NK-92 treated with Interleukin-12 subunit alpha and Interleukin-12 subunit beta, amount 100 ng/mL, for 24 hours (cell line): Measurements from ENCODE around the gene AGRN.

ENCODE experiments used
- DNase-seq: peaks from one replicate; lab custom pipeline; 2025; lab: John Stamatoyannopoulos, UW

The AGRN gene

DNA sequence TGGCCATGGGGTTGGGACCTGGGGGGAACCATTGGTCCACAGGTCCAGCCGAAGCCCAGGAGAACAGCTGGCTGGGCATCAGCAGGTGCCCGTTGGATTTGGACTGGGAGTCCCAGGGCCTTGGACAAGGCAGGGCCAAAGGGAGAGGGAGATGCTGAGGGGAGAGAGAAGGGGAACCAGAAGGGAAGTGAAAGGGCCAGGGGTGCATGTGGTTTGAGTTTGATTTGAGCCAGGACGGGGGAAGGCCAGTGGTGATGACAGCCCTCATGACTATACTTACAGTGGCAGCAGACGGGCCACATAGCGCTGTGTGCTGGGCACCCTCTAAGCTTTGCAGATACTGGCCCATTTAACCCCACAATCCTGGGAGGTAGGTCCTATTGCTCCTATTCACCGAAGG lies 18.8 kb downstream of the AGRN start:
- DNase-seq = no peak

DNA sequence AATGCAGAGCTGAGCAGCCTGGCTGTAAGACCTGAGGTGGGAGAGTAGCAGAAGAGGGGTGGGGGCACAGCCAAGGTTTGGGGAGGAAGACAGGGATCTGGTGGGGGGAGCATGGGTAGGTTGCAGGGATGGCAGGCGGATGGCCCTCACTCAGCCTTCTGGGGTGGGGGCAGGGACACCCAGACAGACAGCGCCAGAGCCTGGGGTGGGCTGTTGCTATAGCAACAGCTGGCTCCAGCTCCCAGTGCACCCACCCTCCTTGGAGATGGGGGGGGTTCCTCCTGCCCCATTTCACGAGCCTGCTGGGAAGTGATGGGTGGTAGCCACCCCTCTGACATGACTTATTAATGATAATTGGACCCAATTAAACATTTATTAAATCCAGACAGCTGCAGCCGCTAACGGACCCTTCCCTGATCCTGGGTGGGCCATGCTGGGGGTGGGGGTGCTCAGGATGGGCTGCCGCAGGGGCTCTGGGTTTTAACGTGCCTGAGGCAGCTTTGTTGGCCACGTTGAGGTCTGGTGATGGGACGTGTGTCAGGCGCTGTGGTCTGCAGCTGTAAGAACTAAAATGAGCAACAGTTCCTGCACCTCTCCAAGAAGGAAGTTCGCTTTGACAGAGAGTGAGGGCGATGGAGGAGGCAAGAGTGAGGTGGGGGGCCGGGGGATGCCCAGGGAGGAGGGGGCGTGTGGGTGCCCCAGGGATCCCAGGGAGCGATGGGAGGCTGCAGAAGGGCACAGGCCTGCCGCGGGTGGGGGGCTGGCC lies 19.4 kb downstream of the AGRN start:
- DNase-seq = no peak

DNA sequence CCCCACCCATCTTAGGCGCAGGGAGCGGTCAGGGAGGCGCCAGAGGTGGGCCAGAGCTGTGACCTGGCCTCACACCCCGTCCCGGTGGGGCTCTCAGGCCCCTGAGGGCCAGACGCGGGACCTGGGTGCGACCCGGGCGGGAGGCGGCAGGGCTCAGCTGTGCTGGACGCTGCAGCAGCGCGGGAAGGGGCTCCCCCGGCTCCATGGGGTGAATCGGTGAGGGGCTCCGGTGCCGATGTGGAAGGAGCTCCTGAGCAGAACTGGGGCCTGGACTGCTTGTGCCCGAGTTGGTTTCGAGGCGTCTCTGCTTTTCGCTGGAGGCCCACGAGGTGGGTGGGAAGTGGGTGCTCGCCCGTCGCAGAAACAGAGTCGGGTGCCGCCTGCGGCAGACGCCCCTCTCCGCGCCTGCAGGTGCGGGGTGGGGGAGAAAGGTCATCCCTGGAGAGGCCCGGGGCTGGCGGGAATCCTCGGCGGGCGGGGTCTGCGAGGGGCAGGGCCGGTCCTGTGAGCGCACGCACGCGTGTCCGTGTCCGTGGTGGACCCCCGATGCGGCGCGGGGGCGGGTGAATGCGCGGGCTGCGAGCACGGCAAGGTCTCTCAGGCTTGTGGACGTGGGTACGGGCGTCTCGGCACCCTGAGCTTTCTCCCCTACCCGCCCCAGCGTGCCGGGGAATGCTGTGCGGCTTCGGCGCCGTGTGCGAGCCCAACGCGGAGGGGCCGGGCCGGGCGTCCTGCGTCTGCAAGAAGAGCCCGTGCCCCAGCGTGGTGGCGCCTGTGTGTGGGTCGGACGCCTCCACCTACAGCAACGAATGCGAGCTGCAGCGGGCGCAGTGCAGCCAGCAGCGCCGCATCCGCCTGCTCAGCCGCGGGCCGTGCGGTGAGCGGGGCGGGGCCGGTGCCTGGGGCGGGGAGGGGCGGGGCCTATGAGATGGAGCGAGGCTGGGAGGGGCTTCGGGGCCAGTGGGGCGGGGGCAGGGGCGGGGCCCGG lies 20.4 kb downstream of the AGRN start:
- no peak for DNase-seq

DNA sequence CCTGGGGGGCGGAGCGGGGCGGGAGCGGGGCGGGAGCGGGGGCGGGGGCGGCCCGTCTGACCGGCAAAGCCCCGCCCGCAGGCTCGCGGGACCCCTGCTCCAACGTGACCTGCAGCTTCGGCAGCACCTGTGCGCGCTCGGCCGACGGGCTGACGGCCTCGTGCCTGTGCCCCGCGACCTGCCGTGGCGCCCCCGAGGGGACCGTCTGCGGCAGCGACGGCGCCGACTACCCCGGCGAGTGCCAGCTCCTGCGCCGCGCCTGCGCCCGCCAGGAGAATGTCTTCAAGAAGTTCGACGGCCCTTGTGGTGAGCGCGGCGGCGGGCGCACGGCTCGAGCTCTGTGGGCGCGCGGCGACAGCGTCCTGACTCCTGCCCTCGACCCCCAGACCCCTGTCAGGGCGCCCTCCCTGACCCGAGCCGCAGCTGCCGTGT lies 21.2 kb downstream of the AGRN start:
- DNase-seq = no peak

DNA sequence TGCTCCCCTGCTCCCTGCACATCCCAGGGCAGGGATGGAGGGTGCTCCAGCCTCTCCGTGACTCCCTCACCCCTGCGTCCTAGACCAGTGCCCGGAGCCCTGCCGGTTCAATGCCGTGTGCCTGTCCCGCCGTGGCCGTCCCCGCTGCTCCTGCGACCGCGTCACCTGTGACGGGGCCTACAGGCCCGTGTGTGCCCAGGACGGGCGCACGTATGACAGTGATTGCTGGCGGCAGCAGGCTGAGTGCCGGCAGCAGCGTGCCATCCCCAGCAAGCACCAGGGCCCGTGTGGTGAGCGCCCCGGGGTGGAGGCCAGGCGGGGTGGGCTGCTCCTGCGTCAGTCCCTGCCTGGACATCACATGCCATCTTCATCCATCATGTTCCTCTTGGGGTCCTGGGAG lies 22.0 kb downstream of the AGRN start:
- DNase-seq = no peak

DNA sequence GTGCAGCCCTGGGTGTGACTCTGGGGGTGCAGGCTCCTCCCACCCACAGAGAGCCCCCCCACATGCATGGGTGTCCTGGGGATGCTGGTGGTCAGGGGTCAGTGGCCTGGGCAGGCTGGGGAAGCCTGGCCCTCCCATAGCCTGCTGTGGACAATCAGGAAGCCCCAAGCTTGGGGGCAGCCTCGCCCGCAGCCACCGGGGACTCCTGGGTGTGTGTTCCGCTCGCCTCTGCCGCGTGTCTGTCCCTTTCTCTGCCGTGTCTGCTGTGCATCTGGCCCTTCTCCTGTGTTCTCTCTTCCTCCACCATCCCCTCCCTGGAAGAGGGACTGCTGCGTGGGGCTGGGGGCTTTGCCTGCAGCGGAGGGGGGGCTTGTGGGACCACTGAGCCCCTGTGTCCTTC lies 22.9 kb downstream of the AGRN start:
- DNase-seq = no peak

DNA sequence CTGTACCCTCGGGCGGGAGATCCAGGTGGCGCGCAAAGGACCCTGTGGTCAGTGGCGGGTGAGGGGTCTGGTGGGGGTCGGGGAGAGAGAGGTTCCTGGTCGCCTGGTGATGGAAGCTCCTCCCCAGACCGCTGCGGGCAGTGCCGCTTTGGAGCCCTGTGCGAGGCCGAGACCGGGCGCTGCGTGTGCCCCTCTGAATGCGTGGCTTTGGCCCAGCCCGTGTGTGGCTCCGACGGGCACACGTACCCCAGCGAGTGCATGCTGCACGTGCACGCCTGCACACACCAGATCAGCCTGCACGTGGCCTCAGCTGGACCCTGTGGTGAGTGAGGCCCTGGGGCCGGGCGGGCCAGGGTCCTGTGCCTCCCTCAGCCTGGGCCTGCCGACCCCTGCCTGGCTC lies 23.5 kb downstream of the AGRN start:
- no peak for DNase-seq

DNA sequence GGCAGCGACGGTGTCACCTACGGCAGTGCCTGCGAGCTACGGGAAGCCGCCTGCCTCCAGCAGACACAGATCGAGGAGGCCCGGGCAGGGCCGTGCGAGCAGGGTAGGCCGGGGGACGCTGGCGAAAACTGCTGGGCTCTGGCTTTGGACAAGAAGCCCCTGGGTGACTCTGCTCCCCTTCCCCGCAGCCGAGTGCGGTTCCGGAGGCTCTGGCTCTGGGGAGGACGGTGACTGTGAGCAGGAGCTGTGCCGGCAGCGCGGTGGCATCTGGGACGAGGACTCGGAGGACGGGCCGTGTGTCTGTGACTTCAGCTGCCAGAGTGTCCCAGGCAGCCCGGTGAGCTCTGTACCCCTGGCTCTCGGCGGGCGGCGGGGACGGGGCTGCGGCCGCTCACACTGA lies 24.0 kb downstream of the AGRN start:
- no peak for DNase-seq

DNA sequence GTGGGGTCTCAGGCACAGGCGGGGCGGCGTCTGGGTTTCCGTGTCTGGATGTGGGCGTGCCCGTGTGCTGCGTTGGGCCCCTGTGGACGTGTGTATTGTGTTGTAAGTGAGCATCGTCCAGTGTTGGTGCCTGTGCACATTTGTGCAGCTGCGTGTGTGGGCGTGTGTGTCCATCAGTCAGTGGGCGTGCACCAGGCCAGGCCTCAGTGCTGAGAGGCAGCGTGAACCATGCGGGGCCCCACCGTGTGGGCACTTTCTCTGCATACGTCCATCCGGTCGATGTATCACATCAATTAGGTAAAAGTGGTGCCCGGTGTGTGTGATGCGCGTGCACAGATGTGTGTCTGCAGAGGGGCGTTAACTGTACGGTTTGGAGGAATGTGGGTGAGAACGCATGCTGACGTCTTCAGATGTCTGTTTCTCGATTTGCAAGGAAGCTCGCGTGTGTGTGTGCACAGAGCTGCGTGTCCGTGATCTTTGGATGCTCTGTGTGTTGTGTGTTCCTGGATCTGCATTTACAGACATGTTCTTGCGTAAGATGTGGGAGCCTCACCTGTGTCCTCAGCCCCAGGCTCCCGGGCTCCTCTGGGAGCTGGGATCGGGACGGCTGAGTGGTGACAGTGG lies 24.6 kb downstream of the AGRN start:
- DNase-seq = no peak

DNA sequence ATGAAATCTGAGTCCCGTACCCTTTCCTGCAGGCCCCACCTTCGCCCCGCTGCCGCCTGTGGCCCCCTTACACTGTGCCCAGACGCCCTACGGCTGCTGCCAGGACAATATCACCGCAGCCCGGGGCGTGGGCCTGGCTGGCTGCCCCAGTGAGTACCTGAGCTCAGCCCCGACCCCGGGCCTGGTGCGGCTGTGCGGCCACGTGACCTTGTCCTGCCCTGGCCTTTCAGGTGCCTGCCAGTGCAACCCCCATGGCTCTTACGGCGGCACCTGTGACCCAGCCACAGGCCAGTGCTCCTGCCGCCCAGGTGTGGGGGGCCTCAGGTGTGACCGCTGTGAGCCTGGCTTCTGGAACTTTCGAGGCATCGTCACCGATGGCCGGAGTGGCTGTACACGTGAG lies 25.2 kb downstream of the AGRN start:
- no peak for DNase-seq

DNA sequence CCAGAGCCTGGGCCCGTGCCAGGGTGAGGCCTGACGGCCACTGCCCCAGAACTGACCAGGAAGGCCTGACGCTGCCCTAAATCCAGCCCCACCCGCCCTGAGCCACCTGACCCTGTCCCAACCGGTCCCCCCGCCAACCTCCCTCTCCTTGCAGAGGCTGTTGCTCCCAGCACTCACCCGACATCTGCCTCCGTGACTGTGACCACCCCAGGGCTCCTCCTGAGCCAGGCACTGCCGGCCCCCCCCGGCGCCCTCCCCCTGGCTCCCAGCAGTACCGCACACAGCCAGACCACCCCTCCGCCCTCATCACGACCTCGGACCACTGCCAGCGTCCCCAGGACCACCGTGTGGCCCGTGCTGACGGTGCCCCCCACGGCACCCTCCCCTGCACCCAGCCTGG lies 26.3 kb downstream of the AGRN start:
- DNase-seq = no peak

DNA sequence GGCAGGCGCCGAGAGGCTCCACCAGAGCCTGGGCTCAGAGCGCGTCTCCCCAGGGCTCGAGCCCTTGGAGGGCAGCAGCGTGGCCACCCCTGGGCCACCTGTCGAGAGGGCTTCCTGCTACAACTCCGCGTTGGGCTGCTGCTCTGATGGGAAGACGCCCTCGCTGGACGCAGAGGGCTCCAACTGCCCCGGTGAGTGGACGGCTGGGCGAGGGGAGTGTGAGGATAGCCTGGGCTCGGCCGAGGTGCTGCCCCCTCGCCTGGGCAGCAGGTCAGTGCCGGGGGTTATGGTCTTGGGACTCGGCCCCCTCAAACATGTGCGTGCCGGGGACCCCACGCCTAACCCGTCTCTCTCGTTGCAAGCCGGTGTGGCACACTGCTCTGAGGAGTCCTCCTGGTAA lies 26.8 kb downstream of the AGRN start:
- no peak for DNase-seq

DNA sequence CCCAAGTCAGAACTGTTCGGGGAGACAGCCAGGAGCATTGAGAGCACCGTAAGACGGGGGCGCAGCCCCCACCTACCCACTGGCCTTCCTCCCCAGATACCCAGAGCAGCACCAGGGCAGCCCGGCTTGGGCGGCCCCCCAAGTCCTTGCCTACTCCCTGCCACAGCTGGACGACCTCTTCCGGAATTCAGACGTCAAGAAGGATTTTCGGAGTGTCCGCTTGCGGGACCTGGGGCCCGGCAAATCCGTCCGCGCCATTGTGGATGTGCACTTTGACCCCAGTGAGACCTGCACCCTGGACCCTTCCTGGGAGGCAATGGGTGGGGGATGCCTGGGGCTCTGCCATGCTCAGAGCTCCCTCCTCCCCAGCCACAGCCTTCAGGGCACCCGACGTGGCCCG lies 27.5 kb downstream of the AGRN start:
- DNase-seq = no peak

DNA sequence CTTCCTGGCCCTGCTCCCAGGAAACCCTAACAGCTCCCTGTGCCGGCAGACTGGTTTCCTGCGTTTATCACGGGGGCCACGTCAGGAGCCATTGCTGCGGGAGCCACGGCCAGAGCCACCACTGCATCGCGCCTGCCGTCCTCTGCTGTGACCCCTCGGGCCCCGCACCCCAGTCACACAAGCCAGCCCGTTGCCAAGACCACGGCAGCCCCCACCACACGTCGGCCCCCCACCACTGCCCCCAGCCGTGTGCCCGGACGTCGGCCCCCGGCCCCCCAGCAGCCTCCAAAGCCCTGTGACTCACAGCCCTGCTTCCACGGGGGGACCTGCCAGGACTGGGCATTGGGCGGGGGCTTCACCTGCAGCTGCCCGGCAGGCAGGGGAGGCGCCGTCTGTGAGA lies 28.0 kb downstream of the AGRN start:
- DNase-seq = no peak

DNA sequence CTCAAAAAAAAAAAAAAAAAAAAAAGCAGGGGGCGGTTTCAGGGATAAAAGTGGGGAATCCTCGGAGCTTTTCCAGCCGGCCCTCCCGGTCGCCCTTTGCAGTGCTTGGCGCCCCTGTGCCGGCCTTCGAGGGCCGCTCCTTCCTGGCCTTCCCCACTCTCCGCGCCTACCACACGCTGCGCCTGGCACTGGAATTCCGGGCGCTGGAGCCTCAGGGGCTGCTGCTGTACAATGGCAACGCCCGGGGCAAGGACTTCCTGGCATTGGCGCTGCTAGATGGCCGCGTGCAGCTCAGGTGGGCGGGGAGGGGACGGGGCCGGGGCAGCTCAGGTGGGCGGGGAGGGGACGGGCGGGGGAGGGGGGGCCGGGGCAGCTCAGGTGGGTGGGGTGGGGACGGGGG lies 28.8 kb downstream of the AGRN start:
- DNase-seq = no peak

DNA sequence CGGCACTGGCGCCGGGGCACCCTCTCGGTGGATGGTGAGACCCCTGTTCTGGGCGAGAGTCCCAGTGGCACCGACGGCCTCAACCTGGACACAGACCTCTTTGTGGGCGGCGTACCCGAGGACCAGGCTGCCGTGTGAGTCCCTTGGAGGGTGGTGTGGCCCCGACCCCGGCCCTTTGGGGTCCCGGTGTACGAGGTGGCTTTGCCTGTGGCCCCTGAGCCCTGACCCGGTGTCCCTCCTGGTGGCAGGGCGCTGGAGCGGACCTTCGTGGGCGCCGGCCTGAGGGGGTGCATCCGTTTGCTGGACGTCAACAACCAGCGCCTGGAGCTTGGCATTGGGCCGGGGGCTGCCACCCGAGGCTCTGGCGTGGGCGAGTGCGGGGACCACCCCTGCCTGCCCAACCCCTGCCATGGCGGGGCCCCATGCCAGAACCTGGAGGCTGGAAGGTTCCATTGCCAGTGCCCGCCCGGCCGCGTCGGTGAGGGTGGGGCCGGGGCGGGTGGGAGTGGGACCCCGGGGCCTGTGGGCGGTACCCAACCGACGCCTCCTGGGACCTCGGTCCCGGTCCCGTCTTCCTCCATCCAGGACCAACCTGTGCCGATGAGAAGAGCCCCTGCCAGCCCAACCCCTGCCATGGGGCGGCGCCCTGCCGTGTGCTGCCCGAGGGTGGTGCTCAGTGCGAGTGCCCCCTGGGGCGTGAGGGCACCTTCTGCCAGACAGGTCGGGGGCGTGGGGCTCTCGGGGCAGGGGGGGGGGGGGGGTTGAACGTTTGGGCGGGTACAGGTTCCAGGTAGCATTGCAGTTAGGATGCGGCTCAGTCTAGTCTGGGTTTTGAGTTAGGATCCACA lies 29.6 kb downstream of the AGRN start:
- DNase-seq = no peak

DNA sequence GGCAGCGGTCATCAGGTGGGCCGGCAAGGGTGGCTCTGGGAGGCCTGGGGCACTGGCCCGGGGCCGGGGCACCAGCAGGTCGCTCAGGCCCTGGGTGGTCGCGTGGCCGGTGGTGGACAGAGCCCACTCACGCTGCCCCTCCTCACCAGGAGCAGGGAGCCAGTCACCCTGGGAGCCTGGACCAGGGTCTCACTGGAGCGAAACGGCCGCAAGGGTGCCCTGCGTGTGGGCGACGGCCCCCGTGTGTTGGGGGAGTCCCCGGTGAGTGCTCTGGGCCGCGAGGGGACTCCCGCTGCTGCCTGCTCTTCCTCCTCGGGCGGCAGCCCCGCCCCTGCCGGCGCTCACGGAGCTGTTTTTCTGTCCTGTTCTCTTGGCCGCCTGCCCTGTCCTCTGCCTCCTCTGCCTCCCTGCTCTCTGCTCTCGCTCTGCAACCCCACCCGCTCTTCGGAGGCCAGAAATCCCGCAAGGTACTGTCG lies 30.7 kb downstream of the AGRN start:
- DNase-seq = no peak

DNA sequence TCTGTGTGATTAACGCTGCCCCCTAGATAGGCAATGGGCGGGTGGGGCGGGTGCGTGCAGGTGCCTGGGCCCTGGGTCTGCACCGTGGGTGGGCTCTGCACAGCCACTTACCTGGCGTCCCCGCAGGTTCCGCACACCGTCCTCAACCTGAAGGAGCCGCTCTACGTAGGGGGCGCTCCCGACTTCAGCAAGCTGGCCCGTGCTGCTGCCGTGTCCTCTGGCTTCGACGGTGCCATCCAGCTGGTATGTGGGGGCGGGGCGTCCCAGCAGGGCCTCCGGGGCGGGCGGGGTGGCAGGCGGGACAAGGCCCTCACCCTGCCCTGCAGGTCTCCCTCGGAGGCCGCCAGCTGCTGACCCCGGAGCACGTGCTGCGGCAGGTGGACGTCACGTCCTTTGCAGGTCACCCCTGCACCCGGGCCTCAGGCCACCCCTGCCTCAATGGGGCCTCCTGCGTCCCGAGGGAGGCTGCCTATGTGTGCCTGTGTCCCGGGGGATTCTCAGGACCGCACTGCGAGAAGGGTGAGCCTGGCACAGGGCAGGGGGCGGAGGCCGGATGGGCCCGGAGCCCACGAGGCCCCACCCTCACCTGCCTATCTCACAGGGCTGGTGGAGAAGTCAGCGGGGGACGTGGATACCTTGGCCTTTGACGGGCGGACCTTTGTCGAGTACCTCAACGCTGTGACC lies 31.3 kb downstream of the AGRN start:
- no peak for DNase-seq

DNA sequence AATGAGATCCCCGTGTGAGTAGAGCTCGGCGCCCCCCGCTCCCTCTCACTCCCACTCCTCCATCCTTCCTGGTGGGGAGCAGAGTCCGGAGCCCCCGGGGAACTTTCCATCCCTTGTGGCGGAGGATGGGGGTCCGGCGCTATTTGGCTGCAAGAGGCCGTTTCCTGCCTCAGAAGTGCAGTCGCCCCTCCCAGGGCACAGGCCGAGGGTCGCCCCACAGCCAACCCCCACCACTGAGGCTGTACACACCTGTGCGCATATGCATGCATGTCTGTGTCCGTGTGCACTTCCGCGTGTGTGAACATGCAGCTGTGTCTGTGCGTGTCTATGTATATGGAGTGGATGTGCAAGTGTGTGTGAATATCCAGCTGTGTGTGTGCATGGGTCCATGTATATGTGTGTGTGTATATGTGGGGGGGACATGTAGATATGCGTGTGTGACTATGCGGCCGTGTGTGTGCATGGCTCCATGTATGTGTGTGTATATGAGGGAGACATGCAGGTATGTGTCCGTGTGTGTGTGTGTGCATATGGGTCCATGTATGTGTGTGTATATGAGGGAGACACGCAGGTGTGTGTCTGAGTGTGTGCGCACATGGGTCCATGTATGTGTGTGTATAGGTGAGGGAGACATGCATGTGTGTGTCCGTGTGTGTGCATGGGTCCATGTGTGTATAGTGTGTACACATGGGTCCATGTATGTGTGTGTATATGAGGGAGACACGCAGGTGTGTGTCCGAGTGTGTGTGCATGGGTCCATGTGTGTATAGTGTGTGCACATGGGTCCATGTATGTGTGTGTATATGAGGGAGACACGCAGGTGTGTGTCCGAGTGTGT lies 32.3 kb downstream of the AGRN start:
- no peak for DNase-seq

DNA sequence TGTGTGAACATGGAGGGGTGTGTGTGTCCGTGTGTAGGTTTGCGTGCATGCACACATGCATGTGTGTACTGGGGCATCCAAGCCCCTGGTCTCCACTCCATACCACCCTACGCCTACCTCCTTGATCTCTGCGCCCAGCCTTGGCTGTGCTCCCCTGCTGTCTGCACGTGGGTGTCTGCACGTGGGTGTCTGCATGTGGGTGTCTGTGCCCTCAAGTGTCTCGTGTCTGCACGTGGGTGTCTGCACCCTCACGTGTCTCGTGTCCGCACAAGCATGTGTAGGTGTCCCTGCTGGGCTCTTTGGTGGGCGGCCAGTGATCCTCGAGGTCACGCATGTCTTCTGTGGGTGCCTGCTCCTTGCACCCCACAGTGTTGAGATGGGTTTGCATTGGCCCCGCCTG lies 33.1 kb downstream of the AGRN start:
- no peak for DNase-seq
